Fibroblast of peridontal ligament (primary cell): ENCODE results near the gene ETS1.

Experiments
- DNase-seq: peaks from one replicate; pipeline ENCODE4 v3.0.0-alpha.2; 2010; ENCODE audit errors: extremely low read depth

The ETS1 gene

GRCh38 chr11:128619007-128619406 lies 31.6 kb upstream of the ETS1 start:
- DNase-seq, result no peak

- DNase-seq, result no peak
These were observed 31.2 kb upstream of the ETS1 start for GRCh38 chr11:128618603-128619002.

DNA sequence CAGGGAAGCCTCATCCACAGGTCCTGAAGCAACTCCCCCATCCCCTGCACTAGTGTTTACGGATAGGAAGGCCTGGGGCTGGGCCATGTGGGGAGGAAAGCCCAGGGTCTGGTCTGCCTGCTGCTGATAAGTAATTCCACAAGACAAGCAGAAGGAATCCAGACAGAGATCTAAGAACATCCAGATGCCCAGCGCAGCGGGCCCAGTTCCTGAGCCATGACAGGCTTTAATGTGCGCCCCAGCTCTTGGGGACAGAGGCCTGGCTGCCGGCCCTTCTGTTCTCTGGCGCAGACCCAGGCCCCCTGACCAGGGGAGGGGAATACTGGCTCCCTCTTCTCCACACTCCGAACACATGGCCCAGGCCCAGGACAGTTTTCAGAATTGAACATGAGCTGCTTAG lies 28.8 kb upstream of the ETS1 start:
- DNase-seq, result no peak

GRCh38 chr11:128615612-128616011 lies 28.3 kb upstream of the ETS1 start:
- DNase-seq, result no peak

DNA sequence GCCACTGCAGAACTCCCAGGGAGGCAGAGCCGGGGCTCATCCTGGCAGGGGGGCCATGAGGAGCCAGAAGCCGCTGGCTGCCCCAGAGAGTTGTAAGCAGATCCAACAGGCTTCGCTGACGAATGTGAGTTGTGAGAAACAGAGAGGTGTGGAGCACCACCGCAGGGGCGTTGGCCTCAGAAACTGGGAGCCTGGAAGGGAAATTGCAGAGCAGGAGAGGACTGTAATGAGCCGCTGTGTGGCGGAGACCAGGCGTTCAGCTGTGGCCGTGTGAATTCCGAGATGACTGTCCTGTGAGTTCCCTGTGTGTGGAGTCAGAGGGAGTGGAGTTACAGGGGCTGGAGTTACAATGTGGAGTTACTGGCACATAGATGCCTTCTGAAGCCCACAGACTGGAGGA lies 27.7 kb upstream of the ETS1 start:
- no peak for DNase-seq

DNA sequence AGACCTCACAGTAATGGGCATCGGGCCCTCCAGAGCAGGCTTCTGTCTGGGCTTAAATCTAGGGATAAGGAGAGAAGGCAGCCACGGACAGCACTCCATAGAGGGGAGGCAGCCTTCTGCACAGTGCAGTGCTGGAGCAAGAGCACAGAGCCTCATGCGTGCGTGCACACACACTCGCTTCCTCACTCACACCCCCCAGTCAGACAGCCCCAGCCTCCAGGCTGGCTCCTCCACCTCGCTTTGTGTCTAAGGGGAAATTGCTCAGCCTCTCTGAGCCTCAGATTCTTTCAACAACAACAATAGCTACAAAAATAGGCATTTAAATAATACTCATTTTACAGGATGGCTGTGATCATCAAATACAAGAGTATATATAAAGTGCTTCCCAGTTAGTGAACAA lies 26.7 kb upstream of the ETS1 start:
- no peak for DNase-seq

DNA sequence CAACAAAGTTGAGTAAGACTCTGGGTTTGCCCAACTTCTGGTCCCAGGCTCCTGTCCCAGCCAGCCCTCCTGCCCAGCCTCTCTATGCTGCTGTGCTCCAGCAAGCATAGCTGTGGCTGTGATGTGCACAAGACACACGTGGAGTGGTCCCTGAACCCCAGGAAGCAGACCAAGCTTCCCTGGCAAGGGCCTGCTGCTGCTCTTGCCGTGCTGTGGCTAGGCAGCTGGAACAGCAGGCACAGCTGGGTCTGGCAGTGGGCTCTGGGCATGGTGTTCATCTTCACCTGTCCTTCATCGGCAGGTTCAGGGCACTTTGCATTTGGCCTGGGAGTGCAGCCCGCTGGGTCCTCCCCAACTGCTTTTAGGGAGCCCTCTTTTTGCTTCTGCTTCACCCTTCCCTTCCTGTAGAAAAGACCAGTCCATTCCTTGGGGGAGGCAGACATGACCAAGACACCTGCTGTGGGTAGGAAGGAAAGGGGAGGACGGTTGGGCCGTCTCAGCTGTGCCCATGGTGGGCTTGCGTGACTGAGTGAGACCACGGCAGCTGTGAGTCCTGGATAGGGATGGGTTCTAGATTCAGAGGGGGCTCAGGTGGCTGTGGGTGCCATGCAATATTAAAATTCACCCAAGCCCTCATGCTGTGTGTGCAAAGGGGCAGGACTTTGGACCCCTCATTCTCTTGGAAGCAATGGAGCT lies 26.1 kb upstream of the ETS1 start:
- no peak for DNase-seq

DNA sequence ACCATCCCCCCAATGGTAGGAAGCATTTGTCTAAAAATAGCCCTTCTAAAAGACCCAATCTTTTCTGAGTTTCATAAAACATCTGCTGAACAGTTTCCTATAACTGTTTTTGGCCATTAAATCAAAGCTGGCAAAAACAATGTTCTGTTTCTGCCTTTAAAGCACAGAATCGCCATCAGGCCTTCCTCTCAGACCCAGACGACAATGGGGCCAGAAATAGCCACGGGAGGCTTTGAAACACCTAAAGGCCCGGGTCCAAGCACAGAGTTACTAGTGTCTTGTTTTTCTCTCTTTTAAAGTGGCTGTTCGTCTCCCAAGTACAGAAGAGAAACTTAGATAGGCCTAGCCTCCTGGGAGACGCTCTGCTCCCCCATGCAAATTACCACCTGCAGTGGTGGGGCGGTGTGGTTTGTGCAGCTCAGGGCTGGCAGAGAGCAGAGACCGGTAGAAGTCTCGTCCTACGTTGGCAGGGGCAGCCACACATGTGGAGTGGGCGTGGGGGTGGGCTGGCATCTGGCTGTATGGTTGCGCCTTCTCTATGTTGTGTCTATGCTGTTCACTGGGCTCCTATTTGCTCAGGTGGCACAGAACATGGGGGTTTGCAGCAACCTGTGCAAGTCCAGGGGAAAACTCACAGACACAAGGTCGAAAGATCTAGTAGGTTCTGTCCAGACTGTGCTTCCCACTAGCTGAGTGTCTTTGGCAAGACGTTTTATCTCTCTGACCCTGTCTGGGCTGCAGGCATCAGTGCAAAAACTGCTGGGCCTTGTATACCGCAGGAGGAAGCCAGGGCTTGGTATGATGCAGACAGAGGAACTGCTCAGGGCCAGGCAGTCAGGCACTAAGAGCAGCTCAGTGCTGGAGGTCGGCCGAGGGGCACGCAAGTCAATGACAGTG lies 23.6 kb upstream of the ETS1 start:
- no peak for DNase-seq

DNA sequence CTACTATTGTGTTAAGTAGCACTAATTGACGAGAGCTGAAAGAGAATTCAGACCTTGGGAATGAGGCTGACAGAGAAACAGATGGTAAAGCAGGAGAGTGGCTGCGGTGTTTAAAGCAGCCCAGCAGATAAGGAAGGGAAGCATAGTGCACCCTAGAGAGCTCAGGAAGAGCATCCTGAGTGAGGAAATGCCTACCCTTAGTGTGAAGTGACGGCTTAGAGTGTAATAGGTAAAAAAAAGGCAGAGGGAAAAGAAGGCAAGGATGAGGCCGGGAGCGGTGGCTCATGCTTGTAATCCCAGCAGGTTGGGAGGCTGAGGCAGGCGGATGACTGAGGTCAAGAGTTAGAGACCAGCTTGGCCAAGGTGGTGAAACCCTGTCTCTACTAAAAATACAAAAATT lies 22.4 kb upstream of the ETS1 start:
- no peak for DNase-seq

- no peak for DNase-seq
These were observed 21.5 kb upstream of the ETS1 start for GRCh38 chr11:128608746-128609407.

- DNase-seq, result no peak
These were observed 20.5 kb upstream of the ETS1 start for GRCh38 chr11:128607819-128608218.

DNA sequence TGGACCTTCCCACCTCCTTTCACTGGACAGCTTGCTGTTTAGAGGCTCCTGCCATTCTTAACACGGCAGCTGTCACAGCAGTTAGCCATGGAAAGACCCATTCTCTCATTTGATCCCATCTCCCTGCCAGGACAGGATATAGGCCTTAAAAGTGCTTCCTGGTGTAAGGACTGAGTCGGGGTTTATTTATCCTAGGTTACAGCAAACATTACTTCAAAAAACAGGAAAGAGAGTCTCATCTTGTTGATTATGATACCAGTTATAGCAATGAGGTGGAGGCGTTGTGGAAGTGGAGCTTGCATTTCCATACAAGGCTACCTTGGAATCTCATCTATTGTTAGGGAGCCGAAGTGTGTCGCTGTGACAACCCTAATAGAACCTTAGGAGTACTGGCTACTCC lies 17.4 kb upstream of the ETS1 start:
- no peak for DNase-seq

DNA sequence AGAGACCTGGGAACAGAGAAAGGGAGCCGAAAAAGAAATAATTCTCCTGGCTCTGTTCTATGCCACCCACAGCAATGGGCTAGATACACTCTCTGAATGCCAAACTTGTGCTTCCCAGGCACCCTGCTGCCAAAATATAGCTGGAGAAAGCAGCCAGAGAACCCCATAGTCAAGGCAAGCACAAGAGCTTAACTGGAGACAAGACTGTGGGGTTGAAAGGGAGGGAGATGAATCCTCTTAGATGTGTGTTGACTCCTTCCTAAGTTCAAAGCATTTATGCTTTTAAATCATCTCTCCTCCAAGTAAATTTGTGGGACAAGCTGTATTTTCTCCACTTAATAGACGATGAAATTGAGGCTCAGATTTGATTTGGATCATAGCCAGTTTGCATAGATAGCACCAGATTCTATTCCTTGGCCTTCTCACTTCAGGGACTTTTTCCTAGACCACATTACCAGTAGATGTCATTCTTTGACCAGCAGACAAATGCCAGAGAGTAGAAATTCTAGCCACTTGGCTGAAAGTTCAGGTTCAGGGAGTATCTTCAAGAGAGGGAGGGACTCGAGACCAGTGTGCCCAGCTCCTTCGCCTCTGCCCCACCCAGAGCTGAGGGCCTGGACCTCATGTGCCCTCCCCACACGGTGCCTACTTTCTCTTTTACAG lies 16.5 kb upstream of the ETS1 start:
- DNase-seq, result no peak

DNA sequence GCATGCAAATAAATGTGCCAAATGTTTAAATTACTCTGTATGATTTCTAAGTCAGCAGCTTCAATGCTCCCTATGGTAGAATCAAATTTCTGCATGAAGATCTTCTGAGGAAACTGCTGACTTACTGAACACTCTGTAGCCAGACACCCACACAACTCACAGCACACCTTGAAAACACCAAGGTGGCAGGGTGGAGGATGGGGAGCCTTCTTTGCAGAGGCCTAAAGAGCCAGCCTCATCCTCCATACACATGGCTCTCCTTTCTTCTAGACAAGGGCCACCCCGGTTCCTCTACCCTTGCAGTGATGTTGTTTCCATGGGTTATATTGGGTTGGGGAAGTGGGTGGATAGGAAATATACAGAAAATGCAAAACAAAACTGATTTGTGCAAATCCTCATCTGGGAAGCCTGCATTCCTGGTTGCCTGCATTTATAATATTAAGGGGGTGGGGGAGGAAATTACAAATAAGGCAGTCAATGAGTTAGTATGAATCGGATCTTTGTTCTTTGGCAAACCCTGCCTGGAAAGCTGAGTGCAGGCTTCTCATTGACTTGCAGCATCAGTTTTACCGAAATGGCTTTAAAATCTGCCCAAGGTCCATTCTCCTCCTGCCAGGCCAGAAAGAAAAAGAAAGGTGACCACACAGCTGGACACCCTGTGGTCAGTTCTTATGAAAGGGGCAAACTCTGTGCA lies 15.8 kb upstream of the ETS1 start:
- no peak for DNase-seq

DNA sequence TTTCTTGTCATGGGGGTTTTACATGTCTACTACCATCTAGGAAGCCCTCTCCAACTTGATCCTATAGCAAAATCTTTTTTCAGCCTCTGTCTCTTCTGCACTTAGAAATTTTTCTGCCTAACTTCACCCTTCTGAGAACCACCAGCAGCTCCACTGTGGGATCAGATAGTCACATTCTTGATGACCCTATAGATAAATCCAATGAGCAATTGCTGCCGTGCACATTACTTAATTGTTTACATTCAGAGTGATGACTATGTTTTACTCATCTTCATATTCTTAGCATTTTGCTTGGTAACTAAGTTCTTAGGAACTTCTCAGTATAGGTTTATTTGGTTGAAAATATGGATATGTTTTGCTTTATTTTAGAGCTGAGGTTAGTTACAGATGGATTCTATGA lies 12.4 kb upstream of the ETS1 start:
- peak; percentile 36 for DNase-seq

DNA sequence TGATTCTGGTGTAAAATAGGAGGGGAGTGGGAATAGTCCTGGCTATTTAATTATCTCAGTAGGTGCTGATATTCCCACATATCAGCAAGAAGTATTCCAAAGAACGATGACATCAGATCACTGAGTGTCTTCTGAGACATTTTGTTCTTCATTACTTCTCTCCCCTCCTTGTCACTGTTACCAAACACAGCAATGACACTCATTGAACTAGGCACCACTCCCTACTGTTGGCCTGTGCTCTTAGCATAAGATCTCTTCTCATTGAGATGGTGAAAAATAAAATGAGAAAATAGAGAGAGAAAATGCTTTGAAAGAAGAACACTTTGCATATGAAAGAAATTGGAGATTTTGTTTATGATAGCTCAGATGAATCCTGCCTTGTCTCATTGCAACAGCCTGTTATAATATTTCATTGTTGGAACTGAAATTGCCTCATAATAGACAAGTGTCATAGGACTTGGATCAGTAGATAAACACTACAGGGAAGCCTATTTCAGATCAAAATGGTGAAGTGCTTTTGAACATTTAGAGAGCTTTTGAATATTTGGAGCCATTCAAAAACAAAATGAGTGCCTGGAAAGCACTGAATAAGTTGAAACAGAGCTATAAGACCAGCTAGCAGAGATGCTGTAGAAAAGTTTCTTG lies 11.3 kb upstream of the ETS1 start:
- peak; percentile 54 for DNase-seq

DNA sequence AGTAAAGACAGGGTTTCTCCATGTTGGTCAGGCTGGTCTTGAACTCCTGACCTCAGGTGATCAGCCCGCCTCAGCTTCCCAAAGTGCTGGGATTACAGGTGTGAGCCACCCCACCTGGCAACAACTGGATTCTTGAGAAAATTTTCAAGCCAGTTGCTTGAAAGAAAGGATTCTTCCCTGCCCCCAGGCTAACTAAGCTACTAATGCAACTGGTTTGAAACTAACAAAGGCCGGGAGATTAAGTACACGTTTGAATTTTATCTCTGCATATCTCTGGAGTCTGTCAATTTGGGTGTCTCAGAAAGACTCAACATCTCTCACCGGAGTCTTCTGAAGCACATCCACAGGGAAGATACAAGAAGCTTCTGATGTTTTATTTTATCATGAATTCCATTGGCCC lies 10.7 kb upstream of the ETS1 start:
- DNase-seq, result no peak

DNA sequence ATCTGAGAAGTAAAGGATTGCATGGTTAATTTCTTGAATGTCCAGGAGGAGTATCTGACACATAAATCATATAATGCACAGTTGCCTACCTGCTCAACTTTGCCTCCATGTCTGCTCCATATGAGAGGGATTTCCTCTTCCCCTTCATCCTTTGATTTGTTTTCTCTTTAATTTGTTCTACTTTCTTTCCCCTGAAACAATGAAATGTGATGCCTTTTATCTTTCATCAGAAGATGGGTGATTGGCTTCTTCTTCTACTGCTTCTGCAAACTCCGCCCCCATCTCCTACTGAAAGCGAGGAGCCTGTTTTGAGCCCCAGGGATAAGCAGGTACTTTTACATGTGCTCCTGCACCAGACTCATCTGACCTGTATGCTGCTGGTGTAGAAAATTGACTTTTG lies 9.9 kb upstream of the ETS1 start:
- DNase-seq, result no peak

- DNase-seq, result no peak
These were observed 8.9 kb upstream of the ETS1 start for GRCh38 chr11:128596250-128596649.

DNA sequence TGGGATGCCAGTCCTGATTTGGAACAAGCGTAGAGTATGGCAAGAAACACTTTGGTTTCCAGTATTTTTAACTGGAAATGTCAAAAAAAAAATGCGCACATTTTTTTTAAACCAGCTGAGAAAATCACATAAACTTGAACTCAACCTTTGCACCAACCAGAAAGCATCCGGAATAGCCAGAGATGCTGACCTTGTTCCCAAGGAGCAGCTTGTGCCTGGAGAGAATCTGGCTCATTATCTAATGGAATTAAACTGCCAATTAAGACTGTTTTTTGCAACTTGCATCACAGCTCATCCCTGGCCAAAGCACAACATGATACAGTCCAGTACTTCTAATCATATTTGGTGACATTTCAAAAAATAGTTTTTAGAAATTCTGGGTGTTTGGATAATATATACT lies 8.4 kb upstream of the ETS1 start:
- no peak for DNase-seq

DNA sequence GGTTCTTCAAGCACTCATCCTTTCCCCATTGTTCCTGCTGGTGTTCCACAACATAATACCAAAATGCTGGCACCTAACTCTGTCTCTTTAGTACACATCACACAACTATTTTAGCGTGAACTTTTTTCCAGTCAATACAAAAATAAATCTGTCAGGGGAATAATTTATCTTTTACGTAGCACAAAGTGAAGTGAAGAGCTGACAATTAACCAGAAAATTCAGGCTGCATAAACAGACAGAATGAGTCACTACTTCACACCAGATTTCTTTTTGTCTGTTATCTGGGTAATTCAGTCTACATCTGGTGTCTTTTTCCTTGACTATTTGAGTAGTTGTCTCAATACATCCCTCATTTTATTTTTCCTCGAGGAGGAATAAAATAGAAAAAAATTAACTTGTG lies 7.9 kb upstream of the ETS1 start:
- DNase-seq, result no peak
